GM21786 (cell line): ENCODE measurements around the gene C1D.
A peak's percentile ranks its signal among the peaks of the same experiment; 100 is the strongest.
"Not testable (repeated sequence)": the region's sequence is repeated elsewhere in the genome, so short reads cannot be mapped to it uniquely, and the experiment has no call there.

Experiments used
- ATAC-seq: cut with Tn5 transposase; IDR thresholded peaks from one replicate; pipeline ENCODE4 v1.9.1; 2021; ENCODE audit not compliant: unreplicated experiment

The C1D gene

GRCh38 chr2:68062680-68063387 is at the start of gene C1D:
TSS of gene C1D (minus strand) at chr2:68063004. CDS start at chr2:68047310, 15,694 bp downstream.
- peak; percentile 97 for ATAC-seq

GRCh38 chr2:68110102-68110501 is 47.3 kb upstream of the C1D start:
- peak; percentile 89 for ATAC-seq

- no peak for ATAC-seq
Observed at GRCh38 chr2:68108120-68108519, 45.3 kb upstream of the C1D start.

- ATAC-seq = no peak
Observed at GRCh38 chr2:68107475-68107874, 44.7 kb upstream of the C1D start.

GRCh38 chr2:68104111-68104835 is 41.5 kb upstream of the C1D start:
- ATAC-seq = no peak

GRCh38 chr2:68103709-68104055 is 40.9 kb upstream of the C1D start:
- ATAC-seq = no peak

- no peak for ATAC-seq
Observed at GRCh38 chr2:68103030-68103708, 40.4 kb upstream of the C1D start.

GRCh38 chr2:68100189-68100588 is 37.4 kb upstream of the C1D start:
- ATAC-seq = no peak

- ATAC-seq = peak; percentile 48
Observed at GRCh38 chr2:68099260-68099659, 36.5 kb upstream of the C1D start.

GRCh38 chr2:68098291-68098797 is 35.5 kb upstream of the C1D start:
- no peak for ATAC-seq

- no peak for ATAC-seq
Observed at GRCh38 chr2:68094111-68094510, 31.3 kb upstream of the C1D start.

- no peak for ATAC-seq
Observed at GRCh38 chr2:68093634-68094033, 30.8 kb upstream of the C1D start.

GRCh38 chr2:68091439-68092034 is 28.7 kb upstream of the C1D start:
- ATAC-seq = no peak

GRCh38 chr2:68089961-68090360 is 27.2 kb upstream of the C1D start:
- no peak for ATAC-seq

- ATAC-seq = no peak
Observed at GRCh38 chr2:68088940-68089339, 26.1 kb upstream of the C1D start.

GRCh38 chr2:68086166-68086565 is 23.4 kb upstream of the C1D start:
- ATAC-seq = no peak

- no peak for ATAC-seq
Observed at GRCh38 chr2:68083346-68083745, 20.5 kb upstream of the C1D start.

GRCh38 chr2:68074050-68074449 is 11.2 kb upstream of the C1D start:
- no peak for ATAC-seq

GRCh38 chr2:68063797-68064646 is 1.2 kb upstream of the C1D start:
- ATAC-seq = not testable (repeated sequence)

- ATAC-seq = no peak
Observed at GRCh38 chr2:68060652-68061051, 2.2 kb downstream of the C1D start.
